Aortic smooth muscle cell (primary cell): ENCODE data around the gene ZFAND5. TPM values are rescaled to one million over a fixed set of nuclear protein-coding genes. Genes with fewer than 3 reads are reported as not detected.

Experiments
- total RNA-seq: library from RNA; depleted of rRNA; stranded (reverse); fragments of >200 nt; gene quantifications from 2 replicates; pipeline ENCODE4 v1.2.3, GENCODE V29; 2014

The ZFAND5 gene, protein sequence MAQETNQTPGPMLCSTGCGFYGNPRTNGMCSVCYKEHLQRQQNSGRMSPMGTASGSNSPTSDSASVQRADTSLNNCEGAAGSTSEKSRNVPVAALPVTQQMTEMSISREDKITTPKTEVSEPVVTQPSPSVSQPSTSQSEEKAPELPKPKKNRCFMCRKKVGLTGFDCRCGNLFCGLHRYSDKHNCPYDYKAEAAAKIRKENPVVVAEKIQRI
- 130 and 183 TPM in 2 replicates for total RNA-seq

DNA sequence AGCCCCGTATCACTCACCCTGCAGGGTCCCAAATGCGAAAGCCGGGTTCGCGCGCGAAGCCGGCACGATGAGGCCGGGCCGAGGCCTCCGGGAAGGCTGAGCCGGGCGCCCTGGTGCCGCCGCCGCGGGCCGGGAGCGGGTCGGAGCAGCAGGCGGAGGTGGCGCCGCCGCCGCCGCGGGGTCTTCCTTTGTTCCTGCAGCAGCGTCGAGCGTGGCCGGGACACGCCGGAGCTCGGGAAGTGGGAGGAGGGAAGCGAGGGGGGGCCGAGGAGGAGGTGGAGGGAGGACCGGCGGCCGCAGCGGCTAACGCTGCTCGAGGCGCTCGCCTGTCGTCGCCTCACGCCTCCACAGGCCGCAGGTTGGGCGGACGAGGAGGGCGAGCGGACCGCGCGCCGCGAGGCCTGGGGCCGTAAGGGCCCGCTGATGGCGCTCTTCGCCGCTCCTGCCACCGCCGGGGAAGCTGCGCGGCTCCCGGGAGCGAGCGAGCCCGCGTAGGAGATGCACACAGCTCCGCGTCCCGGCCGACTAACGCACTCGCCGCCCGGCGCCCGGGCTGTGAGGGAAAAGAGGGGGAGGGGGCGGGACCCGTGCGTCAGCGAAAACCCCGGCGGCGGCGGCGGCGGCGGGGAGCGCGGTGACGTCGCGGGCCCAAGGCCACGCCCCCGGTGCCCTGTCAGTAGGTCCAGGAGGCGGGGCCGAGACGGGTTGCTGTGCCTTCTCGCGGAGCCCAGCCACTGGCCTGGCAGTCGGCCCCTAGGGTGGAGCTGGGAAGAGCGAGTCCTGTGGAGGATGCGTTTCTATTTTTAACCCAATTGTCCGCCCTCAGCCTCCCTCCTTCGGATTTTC, at the start of gene ZFAND5:
ZFAND5 (minus strand) TSS at position 530 of the 846 bp plus-strand sequence. CDS start 4,430 bp downstream, outside the sequence.

Other genes with a start within 250 kb of the ZFAND5 start
- under 0.01 TPM in 1 of 2 replicates, not detected in the other for gene GDA, start 215.8 kb downstream of the ZFAND5 start, total RNA-seq
- 0.53 and 0.93 TPM in 2 replicates for gene TMC1, start 156.4 kb upstream of the ZFAND5 start, total RNA-seq